B cell (primary cell): ENCODE results near the gene BLOC1S3. TPM values are rescaled to one million over a fixed set of nuclear protein-coding genes. Genes with fewer than 3 reads are reported as not detected.

Experiments used
- ATAC-seq: fragments of 200-7000 bp; cut with Tn5 transposase; one replicate; pipeline ENCODE4 v1.10.0; 2021; ENCODE audit warnings: low read depth, mild to moderate bottlenecking, moderate number of reproducible peaks, moderate library complexity
- CTCF ChIA-PET: fragments of 350-600 bp; sonication (Branson Sonifier 250); formaldehyde crosslinking; loops from one replicate; lab custom pipeline; 2021; ENCODE audit warnings: antibody characterized with exemption, inconsistent platforms; lab: Charles Lee
- POLR2A ChIA-PET: fragments of 350-600 bp; sonication (Branson Sonifier 250); formaldehyde crosslinking; loops from one replicate; lab custom pipeline; 2021; ENCODE audit warnings: antibody characterized with exemption; lab: Charles Lee
- DNase-seq: peaks from one replicate; pipeline ENCODE4 v3.0.0; 2013
- H2AFZ ChIP-seq: 2 replicates; pipeline ENCODE4 v1.6.1; 2012; ENCODE audit warnings: mild to moderate bottlenecking, low read depth, low read length; ENCODE audit not compliant: insufficient read depth, poor library complexity, severe bottlenecking
- H3K27ac ChIP-seq, 2 donors: 1 replicate in 1 of 2; 2 replicates in 1 of 2; pipeline ENCODE4 v1.5.1; 2012 to 2013; ENCODE audit warnings: low read length in 2 of 2, mild to moderate bottlenecking in 2 of 2, moderate library complexity in 1 of 2
- H3K27me3 ChIP-seq, 4 experiments: fragments of 200-600 bp in 1 of 4; sonication (generic) in 1 of 4; replicated peaks in 1 of 4; 1 replicate in 2 of 4; 2 replicates in 2 of 4; pipeline versions ENCODE4 v1.6.1 to v1.7.0; 2013 to 2016; ENCODE audit warnings: low read length in 3 of 4, mild to moderate bottlenecking in 2 of 4, mixed read lengths in 1 of 4, moderate library complexity in 1 of 4; ENCODE audit not compliant: insufficient read depth in 4 of 4, control insufficient read depth in 3 of 4; ENCODE audit errors: control extremely low read depth in 1 of 4
- H3K36me3 ChIP-seq, 2 experiments: replicated peaks in 1 of 2; 1 replicate in 1 of 2; 2 replicates in 1 of 2; pipeline versions ENCODE4 v1.6.1 to v1.7.1; 2013; ENCODE audit warnings: low read length in 1 of 2; ENCODE audit not compliant: insufficient read depth in 2 of 2, control insufficient read depth in 1 of 2; ENCODE audit errors: control extremely low read depth in 1 of 2, extremely low read depth in 1 of 2
- H3K4me1 ChIP-seq, 2 donors: fragments of 200-600 bp in 1 of 2; sonication (generic) in 1 of 2; 1 replicate in 1 of 2; 2 replicates in 1 of 2; pipeline versions ENCODE4 v1.5.1 to v1.6.1; 2013 to 2017; ENCODE audit warnings: low read length in 2 of 2; ENCODE audit not compliant: control insufficient read depth in 2 of 2, insufficient read depth in 2 of 2
- H3K4me2 ChIP-seq: replicated peaks from 2 replicates; pipeline ENCODE3; 2012; ENCODE audit warnings: mild to moderate bottlenecking, low read depth, low read length; ENCODE audit not compliant: poor library complexity, severe bottlenecking
- H3K4me3 ChIP-seq, 5 experiments: fragments of 200-600 bp in 1 of 5; sonication (generic) in 1 of 5; 1 replicate in 3 of 5; 2 replicates in 2 of 5; pipeline versions ENCODE4 v1.5.1 to v1.7.0; 2011 to 2016; ENCODE audit warnings: low read length in 4 of 5, mild to moderate bottlenecking in 4 of 5, low read depth in 2 of 5, control low read depth in 1 of 5, moderate library complexity in 1 of 5; ENCODE audit not compliant: insufficient read depth in 1 of 5; ENCODE audit errors: control extremely low read depth in 1 of 5, extremely low read depth in 1 of 5
- H3K79me2 ChIP-seq: fragments of 200-600 bp; sonication (generic); one replicate; pipeline ENCODE4 v1.6.0; 2016; ENCODE audit warnings: low read length; ENCODE audit not compliant: control insufficient read depth, insufficient read depth
- H3K9ac ChIP-seq: fragments of 200-600 bp; sonication (generic); 2 replicates; pipeline ENCODE4 v1.6.1; 2017; ENCODE audit warnings: mild to moderate bottlenecking, low read length, moderate library complexity
- H3K9me3 ChIP-seq, 3 donors: one replicate each; pipeline versions ENCODE4 v1.6.1 to v1.7.1; 2013; ENCODE audit warnings: low read length in 2 of 3; ENCODE audit not compliant: control insufficient read depth in 2 of 3, insufficient read depth in 1 of 3; ENCODE audit errors: control extremely low read depth in 1 of 3
- H4K20me1 ChIP-seq: 2 replicates; pipeline ENCODE4 v1.6.0; 2012; ENCODE audit warnings: mild to moderate bottlenecking, low read length; ENCODE audit not compliant: insufficient read depth, control insufficient read depth, poor library complexity, severe bottlenecking
- H3K27ac Mint-ChIP-seq: one replicate; pipeline ENCODE4 v1.8.0; 2021; ENCODE audit warnings: mixed read lengths
- H3K27me3 Mint-ChIP-seq: one replicate; pipeline ENCODE4 v1.8.0; 2021; ENCODE audit warnings: mixed read lengths
- H3K4me1 Mint-ChIP-seq: one replicate; pipeline ENCODE4 v1.8.0; 2021; ENCODE audit warnings: mixed read lengths
- H3K4me3 Mint-ChIP-seq: one replicate; pipeline ENCODE4 v1.8.0; 2021; ENCODE audit warnings: mixed read lengths
- H3K9me3 Mint-ChIP-seq: one replicate; pipeline ENCODE4 v1.8.0; 2022; ENCODE audit warnings: mixed read lengths; ENCODE audit not compliant: insufficient read depth
- CTCF ChIP-seq: fragments of 200-600 bp; IDR thresholded peaks from one replicate; pipeline ENCODE4 v1.8.0; 2022; ENCODE audit warnings: antibody characterized with exemption, mild to moderate bottlenecking
- EZH2 ChIP-seq: IDR thresholded peaks from 2 replicates; pipeline ENCODE4 v1.6.1; 2012; ENCODE audit warnings: borderline replicate concordance, low read depth, mild to moderate bottlenecking, moderate library complexity, low read length; ENCODE audit not compliant: insufficient read depth, poor library complexity, severe bottlenecking
- WGBS: methylation state at CpG from one replicate; pipeline ENCODE4 v1.1.5; 2013; ENCODE audit warnings: missing lambda C conversion rate; ENCODE audit not compliant: insufficient coverage; 5-methylcytosine and 5-hydroxymethylcytosine counted together
- intact Hi-C: fragments of 100-400 bp; cut with micrococcal nuclease; formaldehyde crosslinking; loops from one replicate; pipeline ENCODE4 v1.10.0; 2022
- polyA plus RNA-seq: library from polyadenylated mRNA; depleted of rRNA; stranded (reverse); fragments of >200 nt; gene quantifications from 2 replicates; pipeline ENCODE4 v1.2.3, GENCODE V29; 2012
- total RNA-seq, 2 donors: library from RNA; stranded (reverse); fragments of 120-200 nt in 1 of 2; gene quantifications; 1 replicate in 1 of 2; 2 replicates in 1 of 2; pipeline versions ENCODE4 v1.2.3 to v1.2.4, GENCODE V29; 2013 to 2022

Gene BLOC1S3
- total and polyA plus RNA-seq, 2 donors (not counting 1 experiment from before 2014, with no cell fraction given) = 7.2 to 21.1 TPM

GRCh38 chr19:45184115-45184514, 5.5 kb downstream of the BLOC1S3 start:
- H3K9me3 ChIP-seq = no peaks in the 10 kb centered on the region
- H3K9ac ChIP-seq = no peak overlapping the region
- no peaks in the 10 kb centered on the region for H3K27me3 Mint-ChIP-seq
- H3K27ac ChIP-seq = no peak overlapping the region
- CTCF ChIA-PET = interaction anchor here (1.0 kb wide), 1 partner anchor 195 kb away, joined by 4 read pairs; no protein-coding TSS in a partner anchor
- peaks cover 39% of the 10 kb centered on the region for H3K4me1 Mint-ChIP-seq
- ATAC-seq (no peak), DNase-seq (no peak)
- no peak overlapping the region for H3K27ac Mint-ChIP-seq
- H3K4me3 ChIP-seq = no peak overlapping the region
- peaks cover 4% of the 10 kb centered on the region in 2 experiments for H3K36me3 ChIP-seq
- peaks cover 44% of the 10 kb centered on the region for H3K79me2 ChIP-seq
- H3K4me2 ChIP-seq = no peak overlapping the region
- TF ChIP-seq EZH2 = no peak
- TF ChIP-seq CTCF = no peak
- H4K20me1 ChIP-seq = peaks cover 46% of the 10 kb centered on the region
- H3K27me3 ChIP-seq = no peaks in the 10 kb centered on the region
- H3K4me3 Mint-ChIP-seq = no peak overlapping the region
- no peak overlapping the region for H2AFZ ChIP-seq
- intact Hi-C loops = no loop called here
- no peaks in the 10 kb centered on the region for H3K9me3 Mint-ChIP-seq
- POLR2A ChIA-PET = no interaction called here
- peaks cover 25 to 40% of the 10 kb centered on the region in 2 donors for H3K4me1 ChIP-seq
- WGBS = 97% methylated on average over 3 of the region's 5 CpGs

GRCh38 chr19:45186509-45187334, 8.1 kb downstream of the BLOC1S3 start:
- peak overlapping the region; percentile 45 for H3K4me2 ChIP-seq
- H3K79me2 ChIP-seq = peaks cover 23% of the 10 kb centered on the region
- peaks cover 23% of the 10 kb centered on the region for H4K20me1 ChIP-seq
- POLR2A ChIA-PET = interaction anchor here (1.2 kb wide), 1 partner anchor 94 kb away, joined by 4 read pairs; the partner anchor contains the start of gene PPP1R37
- Mint-ChIP-seq H3K9me3 (no peaks in the 10 kb centered on the region), H3K4me3 (no peak overlapping the region), H3K27me3 (no peaks in the 10 kb centered on the region), H3K27ac (no peak overlapping the region), H3K4me1 (peaks cover 23% of the 10 kb centered on the region)
- ATAC-seq (no peak), DNase-seq (no peak)
- no peak overlapping the region for H3K27ac ChIP-seq
- H3K4me3 ChIP-seq = no peak overlapping the region
- H3K9ac ChIP-seq = no peak overlapping the region
- peaks cover 12 to 21% of the 10 kb centered on the region in 2 donors for H3K4me1 ChIP-seq
- TF ChIP-seq EZH2 (no peak), CTCF (no peak)
- H3K36me3 ChIP-seq = no peaks in the 10 kb centered on the region
- CTCF ChIA-PET = interaction anchor here (0.6 to 2.6 kb wide), 13 partner anchors 8 to 1155 kb away, joined by 3 to 19 read pairs (median 5); partner anchors contain the start of genes APOE, BLOC1S3, CLPTM1 and TRAPPC6A
- H3K9me3 ChIP-seq = peaks cover 0 to 2% (median 0%) of the 10 kb centered on the region in 3 donors
- intact Hi-C loops = loop anchor here (1.0 kb wide), 1 partner anchor 283 kb away; no protein-coding TSS in a partner anchor
- WGBS = 95% methylated on average over 9 of the region's 12 CpGs
- peak overlapping the region; percentile 53 for H2AFZ ChIP-seq
- no peaks in the 10 kb centered on the region for H3K27me3 ChIP-seq
